ENCODE data around the gene UTP3.
A peak's percentile ranks its signal among the peaks of the same experiment; 100 is the strongest.
"Not testable (repeated sequence)": the region's sequence is repeated elsewhere in the genome, so short reads cannot be mapped to it uniquely, and the experiment has no call there.

The UTP3 gene, protein sequence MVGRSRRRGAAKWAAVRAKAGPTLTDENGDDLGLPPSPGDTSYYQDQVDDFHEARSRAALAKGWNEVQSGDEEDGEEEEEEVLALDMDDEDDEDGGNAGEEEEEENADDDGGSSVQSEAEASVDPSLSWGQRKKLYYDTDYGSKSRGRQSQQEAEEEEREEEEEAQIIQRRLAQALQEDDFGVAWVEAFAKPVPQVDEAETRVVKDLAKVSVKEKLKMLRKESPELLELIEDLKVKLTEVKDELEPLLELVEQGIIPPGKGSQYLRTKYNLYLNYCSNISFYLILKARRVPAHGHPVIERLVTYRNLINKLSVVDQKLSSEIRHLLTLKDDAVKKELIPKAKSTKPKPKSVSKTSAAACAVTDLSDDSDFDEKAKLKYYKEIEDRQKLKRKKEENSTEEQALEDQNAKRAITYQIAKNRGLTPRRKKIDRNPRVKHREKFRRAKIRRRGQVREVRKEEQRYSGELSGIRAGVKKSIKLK
- total RNA-seq = 26.8 to 39.6 (median 33.0) reads per million in 4 experiments

DNA sequence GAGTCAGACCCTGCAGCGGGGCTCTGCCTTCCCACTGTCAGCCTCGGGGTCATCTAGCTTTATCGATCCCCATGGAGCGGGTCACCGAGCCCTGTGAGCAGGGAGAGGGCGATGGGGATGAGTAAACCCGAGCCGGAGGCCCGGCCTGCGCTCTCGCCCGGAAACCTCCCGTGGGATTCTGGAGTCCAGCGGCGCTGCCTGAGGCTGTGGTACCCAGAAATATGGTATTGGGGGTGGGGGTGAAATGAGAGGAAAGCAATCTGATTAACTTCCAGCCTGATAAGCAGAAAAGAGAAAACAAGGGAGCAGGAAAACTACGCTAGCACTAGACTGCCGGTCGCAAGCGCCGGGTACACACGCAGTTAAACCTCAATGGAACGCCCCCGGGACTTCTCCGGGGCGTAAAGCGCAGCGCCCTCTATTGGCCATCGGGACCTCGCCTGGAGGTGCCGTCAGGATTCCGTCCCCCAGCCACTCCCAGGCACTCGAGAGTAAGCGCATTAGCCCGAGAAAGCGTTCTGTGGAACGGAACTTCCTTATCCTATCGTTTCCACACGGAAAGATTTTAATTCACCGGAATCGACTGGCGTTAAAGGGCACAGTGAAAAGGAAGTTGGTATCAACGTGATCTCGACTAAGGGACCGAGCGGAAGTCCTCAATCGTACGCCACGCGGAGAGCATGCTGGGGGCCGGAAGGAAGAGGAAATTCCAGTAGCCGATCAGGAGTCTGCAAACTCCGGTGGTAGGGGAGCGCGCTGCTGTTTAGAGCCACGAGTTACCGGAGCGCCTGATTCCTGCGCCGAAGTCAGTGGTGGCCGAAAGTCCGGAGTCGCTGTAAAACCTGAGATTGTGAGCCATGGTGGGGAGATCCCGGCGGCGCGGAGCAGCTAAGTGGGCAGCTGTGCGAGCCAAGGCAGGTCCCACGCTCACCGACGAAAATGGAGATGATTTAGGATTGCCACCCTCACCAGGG, at the start of gene UTP3:
Gene UTP3 (plus strand): TSS at position 712 of the 974 bp plus-strand sequence. CDS start 146 bp downstream, at position 858.
- peak; percentile 84 for DNase-seq

DNA sequence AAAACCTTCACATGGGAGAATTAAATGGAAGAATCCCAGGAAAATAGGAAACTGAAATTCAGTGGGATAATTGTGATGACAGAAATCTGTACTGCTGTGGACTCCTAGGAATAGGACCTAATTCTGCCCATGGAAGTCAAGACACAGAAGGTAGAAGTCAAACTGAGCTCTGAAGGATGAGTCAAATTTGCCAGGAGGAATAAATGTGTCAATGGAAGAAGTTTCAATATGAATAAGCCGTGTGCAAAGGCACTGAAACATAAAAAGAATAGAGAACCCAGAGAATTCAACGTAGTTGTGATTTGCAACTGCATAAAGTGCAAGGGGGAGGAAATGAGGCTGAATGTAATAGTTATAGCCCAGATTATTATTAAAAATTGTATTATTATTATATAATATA, 48.1 kb upstream of the UTP3 start:
- no peak for DNase-seq

DNA sequence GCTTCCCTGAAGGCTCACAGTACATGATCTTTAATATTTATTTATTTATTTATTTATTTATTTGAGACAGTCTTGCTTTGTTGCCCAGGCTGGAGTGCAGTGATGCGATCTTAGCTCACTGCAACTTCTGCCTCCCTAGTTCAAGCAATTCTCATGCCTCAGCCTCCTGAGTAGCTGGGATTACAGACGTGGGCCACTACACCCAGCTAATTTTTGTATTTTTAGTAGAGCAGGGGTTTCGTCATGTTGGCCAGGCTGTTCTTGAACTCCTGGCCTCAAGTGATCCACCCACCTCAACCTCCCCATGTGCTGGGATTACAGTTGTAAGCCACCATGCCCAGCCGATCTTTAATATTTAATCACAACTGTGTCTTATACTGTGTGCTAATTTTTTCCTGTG, 37.6 kb upstream of the UTP3 start:
- DNase-seq = not testable (repeated sequence)

DNA sequence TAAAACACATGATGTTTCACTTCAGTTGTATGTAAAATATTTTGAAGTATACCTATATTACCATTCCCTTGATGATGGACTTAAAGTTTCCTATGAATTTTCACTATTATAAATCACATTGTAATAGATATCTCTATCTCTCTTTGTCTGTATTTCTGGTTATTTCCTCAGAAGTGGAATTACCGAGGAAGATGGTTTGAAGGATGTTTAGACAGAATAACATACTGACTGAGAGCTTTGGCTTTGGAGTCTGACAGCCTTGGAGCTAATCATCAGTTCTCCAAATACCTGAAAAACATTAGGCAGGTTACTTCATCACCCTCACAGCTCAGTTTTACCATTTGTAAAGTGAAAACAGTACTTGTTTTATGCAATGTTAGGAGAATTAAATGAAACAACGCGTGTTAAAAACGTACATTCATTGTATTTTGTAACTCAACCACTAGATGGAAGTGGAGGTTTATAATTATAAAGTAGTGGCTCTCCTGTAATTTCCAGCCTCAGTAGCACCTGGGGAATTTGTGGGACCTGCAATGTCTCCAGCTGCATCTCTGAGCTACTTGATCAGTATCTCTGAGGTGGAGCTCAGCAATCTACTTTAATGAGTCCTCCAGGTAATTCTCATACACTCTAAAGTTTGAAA, 36.3 kb upstream of the UTP3 start:
- no peak for DNase-seq

DNA sequence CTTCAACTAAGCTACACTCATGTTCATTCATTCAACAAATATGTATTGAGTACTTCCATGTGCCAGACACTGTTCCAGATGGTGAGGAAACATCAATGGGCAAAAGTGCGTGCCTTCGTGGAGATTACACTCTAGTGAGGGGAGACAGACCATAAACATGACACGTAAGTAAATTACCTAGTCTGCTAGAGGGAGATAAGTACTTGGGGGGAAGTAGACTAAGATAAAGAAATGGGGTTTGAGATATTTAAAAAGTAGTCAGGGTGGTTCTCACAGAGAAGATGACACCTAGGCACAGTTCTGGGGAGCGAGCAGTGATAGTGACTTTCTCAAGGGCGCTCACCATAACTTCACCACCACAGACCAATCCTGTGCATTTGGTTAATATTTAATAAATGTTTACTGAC, 33.7 kb upstream of the UTP3 start:
- DNase-seq = no peak

DNA sequence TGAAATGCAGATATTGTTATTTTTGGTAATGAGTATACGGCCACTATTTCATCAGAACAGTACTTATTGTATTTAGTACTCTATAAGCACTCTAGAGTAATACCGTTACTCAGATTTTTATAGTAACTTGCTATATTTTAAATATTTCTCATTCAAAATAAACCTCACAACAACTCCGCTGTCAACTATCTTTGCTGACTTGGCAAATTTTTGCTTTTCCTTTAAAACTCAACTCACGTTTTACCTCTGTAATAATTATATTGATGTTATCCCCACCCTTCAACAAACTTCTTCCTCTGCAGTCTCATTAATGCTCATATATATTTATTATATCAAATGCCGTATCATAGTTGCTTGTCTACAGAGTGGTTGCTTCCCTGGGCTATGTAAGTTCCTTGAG, 31.0 kb upstream of the UTP3 start:
- DNase-seq = no peak

DNA sequence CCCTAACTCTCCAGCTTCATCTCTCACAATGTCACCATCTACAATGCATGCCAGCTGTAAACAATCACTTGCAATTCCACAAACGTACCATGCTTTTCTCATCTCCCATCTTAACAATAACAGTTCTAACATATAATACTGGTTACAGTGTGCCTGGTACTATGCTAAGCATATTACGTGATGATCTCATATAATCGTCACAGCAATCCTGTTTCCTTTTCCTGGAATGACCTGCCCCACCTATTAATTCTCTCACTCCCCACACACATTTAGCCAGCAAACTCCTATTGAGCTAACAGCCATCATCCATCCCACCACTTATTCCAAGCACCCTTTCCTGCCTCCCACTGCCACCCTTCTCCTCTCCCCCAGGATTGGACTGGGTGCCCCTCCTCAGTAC, 29.9 kb upstream of the UTP3 start:
- no peak for DNase-seq

DNA sequence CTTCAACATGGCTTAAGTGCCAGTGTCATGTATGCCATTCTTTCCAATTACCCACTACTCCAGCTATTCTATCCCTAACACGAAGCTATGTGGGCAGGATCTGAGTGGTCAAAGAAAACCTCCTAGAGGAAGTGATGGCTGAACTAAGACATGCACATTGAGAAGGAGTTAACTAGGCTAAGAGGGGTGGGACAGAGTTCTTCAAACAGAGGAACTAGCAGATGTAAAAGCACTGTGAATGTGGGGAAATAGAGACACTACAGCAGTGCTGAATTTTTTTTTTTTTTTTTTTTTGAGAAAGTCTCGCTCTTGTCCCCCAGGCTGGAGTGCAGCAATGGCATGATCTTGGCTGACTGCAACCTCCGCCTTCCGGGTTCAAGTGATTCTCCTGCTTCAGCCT, 28.2 kb upstream of the UTP3 start:
- no peak for DNase-seq

DNA sequence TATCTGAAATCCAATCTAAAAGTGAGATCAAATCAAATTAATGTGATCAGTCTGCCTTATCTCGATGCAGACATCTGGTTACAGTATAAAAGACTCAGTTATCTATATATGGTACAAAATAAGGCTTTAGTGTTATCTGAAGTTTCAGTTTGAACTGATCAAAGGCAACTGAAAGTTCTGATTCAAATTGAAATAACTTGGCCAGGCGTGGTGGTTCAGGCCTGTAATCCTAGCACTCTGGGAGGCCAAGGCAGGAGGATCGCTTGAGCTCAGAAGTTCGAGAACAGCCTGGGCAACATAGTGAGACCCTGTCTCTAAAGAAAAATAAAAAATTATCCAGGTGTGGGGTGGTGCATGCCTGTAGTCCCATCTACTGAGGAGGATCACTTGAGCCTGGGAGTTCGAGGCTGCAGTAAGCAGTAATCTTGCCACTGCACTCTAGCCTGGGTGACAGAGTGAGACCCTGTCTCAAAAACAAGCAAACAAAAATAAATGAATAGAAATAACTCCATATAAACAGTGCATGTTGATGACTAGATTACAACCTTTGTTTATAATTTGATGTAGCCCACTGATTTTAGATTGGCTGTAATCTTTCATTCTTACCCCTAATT, 26.9 kb upstream of the UTP3 start:
- not testable (repeated sequence) for DNase-seq

DNA sequence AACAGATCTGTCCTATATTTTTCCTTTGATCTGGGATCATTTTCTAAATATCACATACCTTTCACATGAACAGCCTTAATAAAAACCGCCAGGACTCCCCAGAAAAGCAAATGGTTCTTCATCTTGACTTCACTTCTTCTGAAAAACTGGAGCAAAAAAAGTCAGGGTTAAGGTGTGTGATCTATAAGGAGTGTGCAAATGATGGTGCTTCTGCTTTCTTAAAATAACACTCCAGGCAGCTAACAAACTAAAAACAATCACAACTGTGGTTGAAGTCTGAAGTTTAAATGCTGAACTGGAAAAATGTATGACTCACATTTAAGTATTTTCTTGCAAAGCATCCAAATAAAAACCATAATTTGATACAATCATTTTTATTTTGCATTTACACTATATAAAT, 22.0 kb upstream of the UTP3 start, which contains the start of gene JCHAIN:
Gene JCHAIN (minus strand): TSS at position 140 of the 400 bp plus-strand sequence. CDS start 18 bp downstream, at position 122.
- no peak for DNase-seq

DNA sequence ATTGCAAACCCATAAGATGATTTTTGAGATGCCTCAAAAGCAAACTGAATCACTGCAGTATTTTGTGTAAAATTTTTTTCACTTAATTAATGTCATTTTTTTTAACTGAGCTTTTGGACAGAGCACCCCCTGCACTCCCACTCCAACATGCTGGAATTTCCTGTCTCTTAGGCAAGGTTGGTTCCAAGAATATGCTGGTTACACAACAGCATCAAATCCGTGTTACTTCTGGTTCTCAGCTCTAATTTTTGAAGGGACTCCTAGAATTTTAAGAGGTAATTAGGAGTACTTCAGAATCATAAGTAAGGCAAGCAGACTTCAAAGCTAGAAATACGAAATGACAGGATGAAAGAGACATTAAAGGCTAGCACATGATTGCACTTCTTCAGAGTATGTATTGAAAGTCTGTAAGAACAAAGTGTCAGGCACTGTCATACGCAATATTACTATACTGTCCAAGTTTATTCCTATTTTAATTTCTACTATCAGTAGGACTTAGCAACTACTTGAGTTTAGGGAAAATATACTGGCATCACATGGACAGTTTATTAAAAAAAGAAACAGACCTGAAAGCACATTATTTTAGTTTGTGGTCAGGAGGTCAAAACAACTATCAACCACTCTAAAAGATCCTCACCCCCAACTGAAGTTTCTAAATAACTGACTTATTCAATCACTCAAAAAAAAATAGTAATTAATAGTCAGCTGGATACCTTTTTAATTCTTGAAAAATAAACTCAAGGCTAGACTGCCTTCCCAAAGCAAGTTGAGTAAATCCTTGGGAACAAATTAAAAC, 20.4 kb upstream of the UTP3 start:
- no peak for DNase-seq

DNA sequence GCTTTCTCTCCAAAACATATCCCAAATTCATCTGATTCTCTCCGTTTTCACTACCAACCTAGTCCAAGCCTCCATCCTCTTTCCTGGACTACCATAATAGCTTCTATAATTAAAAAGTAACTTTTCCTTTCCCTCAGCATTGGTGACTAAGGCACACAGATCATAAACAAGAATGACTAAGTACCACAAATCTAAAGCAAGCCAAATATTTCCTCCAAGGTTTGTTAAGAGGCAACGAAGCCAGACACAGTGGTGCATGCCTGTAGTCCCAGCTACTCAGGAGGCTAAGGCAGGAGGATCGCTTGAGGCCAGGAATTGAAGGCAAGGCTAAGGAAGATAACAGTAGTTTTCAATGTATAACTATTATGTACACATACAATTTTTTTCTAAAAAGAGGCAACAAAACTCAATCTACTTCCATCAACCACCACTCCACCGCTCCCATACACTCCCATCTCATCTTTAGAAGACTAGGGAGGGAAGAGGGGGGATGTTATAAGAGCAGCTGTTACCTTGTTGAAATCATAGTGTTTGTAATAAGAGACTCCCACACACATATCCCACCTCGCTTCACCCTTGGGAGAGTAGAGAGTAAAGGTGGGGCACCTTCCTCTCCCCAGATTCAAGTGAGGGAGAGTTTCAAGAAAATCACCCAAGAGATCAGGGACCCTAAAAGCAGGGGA, 17.9 kb upstream of the UTP3 start:
- no peak for DNase-seq

DNA sequence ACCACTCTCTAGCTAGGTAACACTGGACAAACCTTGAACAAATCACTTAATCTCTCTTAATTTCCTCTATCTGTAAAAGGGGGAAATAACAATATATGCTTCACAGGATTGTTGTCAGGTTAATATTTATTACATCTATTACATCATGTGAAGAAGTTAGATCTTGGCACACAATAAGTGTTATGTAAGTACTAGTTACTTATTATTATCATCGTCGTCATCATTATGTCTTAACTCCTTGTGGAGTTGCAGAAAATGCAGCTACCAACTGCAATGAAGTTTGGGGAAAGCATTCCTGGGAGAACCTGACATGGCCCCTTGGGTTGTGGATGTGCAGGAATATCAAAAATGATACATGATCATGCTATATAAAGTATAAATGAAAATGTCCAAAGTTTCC, 17.2 kb upstream of the UTP3 start:
- no peak for DNase-seq

DNA sequence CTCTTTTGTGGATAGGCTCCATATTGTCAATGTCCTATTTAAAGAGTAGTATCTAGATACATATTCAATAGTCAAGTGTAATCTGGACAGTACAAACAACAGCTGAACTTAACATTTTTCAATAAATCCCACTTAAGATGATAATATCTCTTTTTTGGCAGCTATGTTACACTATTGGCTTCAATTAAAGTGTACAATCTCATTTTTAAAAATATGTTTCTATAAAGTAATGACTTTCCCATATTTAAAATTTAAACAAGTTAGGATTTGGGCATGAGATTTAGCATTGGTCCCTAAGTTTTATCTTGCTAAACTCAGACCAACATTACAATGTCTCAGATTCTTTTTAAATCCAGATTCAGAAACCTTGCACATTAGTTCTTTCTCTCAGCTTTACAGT, 14.1 kb upstream of the UTP3 start:
- DNase-seq = no peak

DNA sequence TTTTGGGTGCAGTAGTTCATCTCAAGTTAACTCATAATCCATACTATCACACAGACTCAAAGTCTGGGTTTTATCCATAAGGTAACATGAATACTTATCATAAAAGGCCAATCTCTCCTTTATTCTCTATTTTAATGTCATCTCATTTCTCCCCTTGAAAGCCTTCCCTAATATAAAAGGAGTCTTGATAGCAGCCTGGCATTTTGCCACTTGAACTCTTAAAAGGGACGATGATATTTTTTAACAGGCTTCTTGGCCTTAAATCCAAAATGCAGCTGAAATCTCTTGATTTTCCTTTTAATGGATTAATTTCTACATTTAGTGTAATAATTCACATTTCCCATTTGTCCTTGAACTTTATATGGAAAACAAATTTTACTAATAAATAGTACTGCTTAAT, 13.6 kb upstream of the UTP3 start:
- DNase-seq = no peak

DNA sequence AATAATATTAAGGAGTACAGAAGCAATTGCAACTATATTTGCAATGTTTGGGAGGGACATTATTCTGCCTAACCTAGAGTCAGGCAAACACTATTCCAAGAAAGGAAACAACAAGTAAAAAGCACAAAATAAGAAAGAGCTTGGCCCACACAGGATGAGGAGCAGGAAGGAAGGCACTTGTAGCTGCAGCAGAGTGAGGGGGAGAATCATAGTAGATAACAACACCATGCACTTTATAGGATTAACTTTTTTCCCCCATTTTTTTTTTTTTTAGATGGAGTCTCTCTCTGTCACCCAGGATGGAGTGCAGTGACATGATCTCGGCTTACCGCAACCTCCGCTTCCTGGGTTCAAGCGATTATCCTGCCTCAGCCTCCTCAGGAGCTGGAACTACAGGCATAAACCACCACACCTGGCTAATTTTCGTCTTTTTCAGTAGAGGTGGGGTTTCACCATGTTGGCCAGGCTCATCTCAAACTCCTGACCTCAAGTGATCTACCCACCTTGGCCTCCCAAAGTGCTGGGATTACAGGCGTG, 11.7 kb upstream of the UTP3 start:
- DNase-seq = no peak

DNA sequence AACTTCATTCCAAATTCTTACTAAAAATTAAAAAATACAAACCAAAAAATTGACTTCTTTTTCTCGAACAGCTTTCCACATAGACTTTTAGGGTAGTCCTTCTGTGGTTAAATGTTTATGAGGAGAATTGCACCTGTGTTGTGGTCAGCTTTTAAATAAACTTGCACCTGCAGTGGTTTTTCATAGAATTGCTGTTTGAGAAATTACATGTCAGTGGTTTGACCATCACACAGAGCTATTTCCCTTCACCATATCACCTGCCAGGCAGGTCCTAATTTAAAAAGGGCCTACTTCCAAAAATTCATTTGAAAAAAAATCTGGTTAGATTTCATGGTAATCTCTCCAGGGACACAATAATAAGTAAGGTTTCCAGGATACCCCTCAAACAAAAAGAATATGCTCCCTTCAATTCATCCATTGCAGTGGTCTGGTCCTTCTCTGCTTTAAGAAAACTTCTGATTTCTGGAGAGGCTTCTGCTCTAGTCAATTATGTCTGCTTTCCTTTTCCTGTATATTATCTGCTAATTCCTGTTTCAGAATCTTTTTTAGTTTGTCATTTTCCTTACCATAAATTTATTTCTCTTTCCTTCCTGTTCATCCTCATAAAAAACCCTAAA, 9.8 kb upstream of the UTP3 start:
- no peak for DNase-seq

DNA sequence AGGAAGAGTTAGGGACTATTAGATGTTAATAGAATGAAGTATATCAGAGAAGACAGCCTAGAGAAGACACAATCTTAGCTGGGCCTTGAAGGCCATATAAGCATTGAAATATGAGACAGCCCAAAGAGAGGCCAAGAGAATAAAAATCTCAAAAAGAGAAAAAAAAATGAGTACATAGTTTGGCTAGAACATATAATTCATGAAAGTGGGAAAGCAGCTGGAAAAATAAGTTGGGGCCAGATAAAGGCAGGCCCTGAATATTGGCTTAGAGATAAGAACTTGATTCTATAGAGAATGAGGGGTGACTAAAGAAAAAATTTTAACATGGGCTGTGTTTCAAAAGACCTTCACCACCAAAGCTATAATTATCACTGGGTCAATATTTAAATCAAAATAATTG, 7.4 kb upstream of the UTP3 start:
- no peak for DNase-seq

DNA sequence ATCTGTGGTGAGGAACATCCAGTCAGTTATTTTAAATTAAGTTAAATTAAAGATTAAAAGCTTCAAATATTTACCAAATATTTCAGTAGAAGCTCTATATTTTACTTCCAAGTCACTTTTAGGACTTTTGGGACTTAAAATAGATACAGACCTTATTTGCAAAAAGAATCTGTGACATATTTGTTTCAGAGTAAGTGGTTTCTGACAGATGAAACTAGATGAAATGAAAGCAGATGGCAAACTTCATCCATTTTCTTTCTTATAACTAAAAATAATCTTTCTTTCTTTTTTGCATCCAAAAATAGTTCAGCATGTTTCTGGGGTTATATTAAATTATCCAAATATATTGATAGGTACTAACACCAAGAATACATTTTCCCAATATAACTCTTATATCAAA, 6.6 kb upstream of the UTP3 start:
- DNase-seq = no peak

DNA sequence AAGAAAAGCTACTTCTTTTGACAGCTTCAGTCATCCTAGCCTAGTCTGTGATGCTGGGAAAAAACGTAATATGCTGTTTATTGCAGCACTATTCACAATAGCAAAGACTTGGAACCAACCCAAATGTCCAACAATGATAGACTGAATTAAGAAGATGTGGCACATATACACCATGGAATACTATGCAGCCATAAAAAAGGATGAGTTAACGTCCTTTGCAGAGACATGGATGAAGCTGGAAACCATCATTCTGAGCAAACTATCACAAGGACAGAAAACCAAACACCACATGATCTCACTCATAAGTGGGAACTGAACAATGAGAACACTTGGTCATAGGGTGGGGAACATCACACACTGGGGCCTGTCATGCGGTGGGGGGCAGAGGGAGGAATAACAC, 6.2 kb upstream of the UTP3 start:
- DNase-seq = not testable (repeated sequence)
